AG09309 (cell line): ENCODE data around the gene CLPSL1.

Source experiments
- DNase-seq: peaks from one replicate; pipeline ENCODE4 v3.0.0-alpha.2; 2010; ENCODE audit warnings: low read depth
- H3K4me3 ChIP-seq: 2 replicates; pipeline ENCODE4 v1.5.1; 2011; ENCODE audit warnings: mild to moderate bottlenecking, low read depth, low read length, moderate library complexity; ENCODE audit not compliant: control insufficient read depth
- TF ChIP-seq, protein P1 (sequence below): IDR thresholded peaks from 2 replicates; pipeline ENCODE4 v1.5.1; 2011; ENCODE audit warnings: mild to moderate bottlenecking, low read depth, low read length, inconsistent platforms; ENCODE audit not compliant: insufficient read depth, control insufficient read depth; ENCODE audit errors: missing control alignments

Gene CLPSL1

GRCh38 chr6:35757456-35758123 lies 23.2 kb upstream of the CLPSL1 start:
- no peak overlapping the region for H3K4me3 ChIP-seq
- no peak for DNase-seq
- TF ChIP-seq, protein P1, sequence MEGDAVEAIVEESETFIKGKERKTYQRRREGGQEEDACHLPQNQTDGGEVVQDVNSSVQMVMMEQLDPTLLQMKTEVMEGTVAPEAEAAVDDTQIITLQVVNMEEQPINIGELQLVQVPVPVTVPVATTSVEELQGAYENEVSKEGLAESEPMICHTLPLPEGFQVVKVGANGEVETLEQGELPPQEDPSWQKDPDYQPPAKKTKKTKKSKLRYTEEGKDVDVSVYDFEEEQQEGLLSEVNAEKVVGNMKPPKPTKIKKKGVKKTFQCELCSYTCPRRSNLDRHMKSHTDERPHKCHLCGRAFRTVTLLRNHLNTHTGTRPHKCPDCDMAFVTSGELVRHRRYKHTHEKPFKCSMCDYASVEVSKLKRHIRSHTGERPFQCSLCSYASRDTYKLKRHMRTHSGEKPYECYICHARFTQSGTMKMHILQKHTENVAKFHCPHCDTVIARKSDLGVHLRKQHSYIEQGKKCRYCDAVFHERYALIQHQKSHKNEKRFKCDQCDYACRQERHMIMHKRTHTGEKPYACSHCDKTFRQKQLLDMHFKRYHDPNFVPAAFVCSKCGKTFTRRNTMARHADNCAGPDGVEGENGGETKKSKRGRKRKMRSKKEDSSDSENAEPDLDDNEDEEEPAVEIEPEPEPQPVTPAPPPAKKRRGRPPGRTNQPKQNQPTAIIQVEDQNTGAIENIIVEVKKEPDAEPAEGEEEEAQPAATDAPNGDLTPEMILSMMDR = peak; percentile 24

GRCh38 chr6:35759426-35759825 lies 21.4 kb upstream of the CLPSL1 start:
- H3K4me3 ChIP-seq = no peak overlapping the region
- TF ChIP-seq, protein P1 = no peak

GRCh38 chr6:35765739-35766138 lies 15.1 kb upstream of the CLPSL1 start:
- no peak overlapping the region for H3K4me3 ChIP-seq
- no peak for DNase-seq
- TF ChIP-seq, protein P1 = no peak

More at GRCh38 chr6:35759426-35759825, 21.4 kb upstream of the CLPSL1 start:
- DNase-seq = no peak

DNA sequence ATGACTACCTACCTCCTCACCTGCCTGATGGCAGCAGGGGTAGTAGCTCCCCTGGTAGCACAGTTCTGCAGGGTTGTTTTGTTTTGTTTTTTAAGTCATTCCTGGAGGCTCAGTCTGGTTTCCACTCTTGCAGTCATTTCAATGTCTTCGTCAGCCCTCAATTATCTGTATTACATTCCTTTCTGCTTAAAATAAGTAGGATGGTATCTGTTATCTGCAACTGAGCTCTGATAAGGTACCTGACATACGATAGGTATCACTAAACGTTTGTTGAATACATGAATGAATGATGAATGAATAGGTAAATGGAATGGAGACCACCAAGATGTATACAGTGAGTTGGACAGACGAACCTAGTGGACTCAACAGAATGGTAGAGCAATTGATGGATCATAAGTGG lies 11.6 kb upstream of the CLPSL1 start:
- H3K4me3 ChIP-seq = no peak overlapping the region
- no peak for DNase-seq
- TF ChIP-seq, protein P1 = no peak

DNA sequence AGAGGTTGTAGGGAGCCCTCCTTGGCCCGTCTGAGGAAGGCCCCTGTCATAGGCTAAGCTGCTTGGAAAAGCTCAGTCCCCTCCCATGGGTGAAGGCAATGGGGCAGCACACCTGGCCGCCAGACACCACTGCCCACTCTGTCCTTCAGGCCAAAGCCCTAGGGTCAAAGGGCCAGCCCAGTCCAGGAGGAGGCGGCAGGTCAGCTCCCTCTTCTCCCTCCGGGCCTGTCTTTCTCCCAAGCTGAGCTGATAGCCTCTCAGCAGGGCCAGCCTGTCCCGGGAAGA lies 9.5 kb upstream of the CLPSL1 start:
- no peak overlapping the region for H3K4me3 ChIP-seq
- TF ChIP-seq, protein P1 = no peak
- no peak for DNase-seq

- TF ChIP-seq, protein P1 = no peak
- no peak for DNase-seq
- no peak overlapping the region for H3K4me3 ChIP-seq
Observed at GRCh38 chr6:35774116-35774794, 6.6 kb upstream of the CLPSL1 start.
